IPS-15b (cell line): ENCODE results near the gene PPP1R14D.

Experiments used
- H3K27me3 ChIP-seq: one replicate; pipeline ENCODE4 v1.6.1; 2013; ENCODE audit warnings: low read length; ENCODE audit not compliant: control insufficient read depth, insufficient read depth
- H3K36me3 ChIP-seq: one replicate; pipeline ENCODE4 v1.6.1; 2013; ENCODE audit warnings: low read length; ENCODE audit not compliant: control insufficient read depth, insufficient read depth
- H3K4me1 ChIP-seq: one replicate; pipeline ENCODE4 v1.6.1; 2013; ENCODE audit warnings: mild to moderate bottlenecking, low read length; ENCODE audit not compliant: control insufficient read depth, insufficient read depth
- H3K4me3 ChIP-seq: one replicate; pipeline ENCODE4 v1.5.1; 2013; ENCODE audit warnings: low read depth, low read length
- H3K9ac ChIP-seq: one replicate; pipeline ENCODE4 v1.6.1; 2013; ENCODE audit warnings: low read depth, mild to moderate bottlenecking, low read length
- H3K9me3 ChIP-seq: one replicate; pipeline ENCODE4 v1.6.1; 2013; ENCODE audit warnings: mild to moderate bottlenecking, low read length; ENCODE audit not compliant: control insufficient read depth, insufficient read depth

PPP1R14D gene

DNA sequence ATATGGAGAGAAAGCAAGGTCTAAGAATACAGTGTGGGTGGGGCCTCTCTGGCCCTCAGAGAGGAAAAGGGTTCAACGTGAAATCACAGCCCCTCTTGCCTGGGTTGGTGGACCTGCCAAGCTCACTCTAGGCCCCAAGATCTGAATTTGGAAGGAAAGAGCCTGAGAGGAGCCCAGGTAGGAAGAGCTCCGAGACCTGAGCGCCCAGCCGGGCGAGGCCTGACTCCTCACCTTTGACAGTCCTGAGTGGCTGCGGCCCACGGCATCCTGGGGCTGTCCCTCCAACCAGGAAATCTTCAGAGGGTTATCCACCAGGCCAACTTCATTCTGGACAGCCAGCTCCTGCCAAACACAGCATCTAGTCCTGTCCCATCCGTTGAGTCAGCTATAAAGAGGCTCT, 55.0 kb downstream of the PPP1R14D start:
- no peaks in the 10 kb centered on the region for H3K4me1 ChIP-seq
- peaks cover 39% of the 10 kb centered on the region for H3K36me3 ChIP-seq
- no peaks in the 10 kb centered on the region for H3K27me3 ChIP-seq
- H3K9ac ChIP-seq = no peak overlapping the region
- no peaks in the 10 kb centered on the region for H3K9me3 ChIP-seq
- H3K4me3 ChIP-seq = no peak overlapping the region

DNA sequence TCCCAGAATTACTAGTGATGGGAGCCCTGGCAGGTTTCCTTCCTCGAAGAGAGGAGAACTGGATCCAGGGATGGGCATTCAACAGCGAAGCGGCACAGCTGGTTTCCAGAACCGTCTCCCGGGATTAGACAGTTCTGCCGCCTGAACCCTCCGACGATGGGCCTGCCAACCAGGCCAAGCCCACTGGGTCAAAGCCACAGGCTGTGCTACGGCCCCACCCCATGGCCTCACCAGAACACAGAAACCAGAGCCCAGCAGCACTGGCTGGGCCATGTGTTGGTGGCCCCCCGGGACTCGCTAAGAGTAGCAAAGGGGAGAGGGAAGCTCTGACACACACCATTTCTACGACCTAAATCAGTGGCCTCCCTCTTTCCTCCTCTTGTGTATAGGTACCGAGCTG, 56.5 kb downstream of the PPP1R14D start:
- no peaks in the 10 kb centered on the region for H3K27me3 ChIP-seq

DNA sequence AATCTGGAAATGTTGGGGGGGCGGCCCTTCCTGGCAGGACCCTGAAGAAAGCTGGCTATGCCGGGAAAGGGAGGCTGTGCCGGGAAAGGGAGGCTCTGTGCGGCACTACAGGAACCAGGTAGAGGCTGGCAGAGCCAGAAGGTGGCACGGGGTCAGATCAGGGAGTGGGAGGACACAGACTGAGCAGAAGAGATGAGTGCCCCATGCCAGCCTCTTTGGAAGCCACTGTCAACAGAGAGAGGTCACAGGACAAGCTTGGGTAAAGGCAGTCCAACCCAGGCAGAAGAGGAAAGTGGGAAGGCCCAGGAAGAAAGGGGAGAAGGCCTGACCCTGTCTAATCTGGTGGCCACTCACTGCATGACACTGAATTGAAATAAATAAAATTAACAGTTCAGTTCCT, 57.3 kb downstream of the PPP1R14D start:
- Histone ChIP-seq H3K9me3 (no peaks in the 10 kb centered on the region), H3K4me3 (no peak overlapping the region), H3K4me1 (peaks cover 1% of the 10 kb centered on the region), H3K9ac (no peak overlapping the region), H3K36me3 (peaks cover 40% of the 10 kb centered on the region), H3K27me3 (no peaks in the 10 kb centered on the region)

More for the DNA sequence above, 56.5 kb downstream of the PPP1R14D start:
- Histone ChIP-seq H3K4me3 (no peak overlapping the region), H3K9me3 (no peaks in the 10 kb centered on the region), H3K36me3 (peaks cover 47% of the 10 kb centered on the region), H3K4me1 (no peaks in the 10 kb centered on the region), H3K9ac (no peak overlapping the region)

DNA sequence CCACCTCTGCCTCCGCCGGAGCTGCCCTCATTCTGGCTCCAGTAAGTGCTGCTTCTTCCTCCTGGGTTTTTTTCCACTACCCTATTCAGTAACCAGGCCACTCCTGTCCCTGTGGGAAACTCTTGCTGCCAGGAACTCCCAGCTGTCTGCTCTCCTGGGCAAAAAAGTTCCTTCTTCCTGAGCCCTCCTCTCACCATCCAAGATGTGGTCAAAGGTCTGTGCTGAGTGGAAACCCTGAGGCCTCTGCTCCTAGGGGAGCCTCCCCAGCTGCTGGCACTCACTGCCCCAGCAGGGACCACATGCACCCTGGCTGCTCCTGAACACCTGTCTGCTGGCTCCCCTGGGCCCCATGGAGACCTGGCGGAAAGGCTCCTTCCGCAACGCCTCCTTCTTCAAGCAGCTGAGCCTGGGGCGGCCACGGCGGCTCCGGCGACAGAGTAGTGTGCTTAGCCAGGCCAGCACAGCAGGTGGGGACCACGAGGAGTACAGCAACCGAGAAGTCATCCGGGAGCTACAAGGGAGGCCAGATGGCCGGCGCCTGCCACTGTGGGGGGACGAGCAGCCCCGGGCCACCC, 58.3 kb downstream of the PPP1R14D start:
- Histone ChIP-seq H3K36me3 (peaks cover 32% of the 10 kb centered on the region), H3K4me3 (no peak overlapping the region), H3K4me1 (peaks cover 10% of the 10 kb centered on the region), H3K9me3 (no peaks in the 10 kb centered on the region), H3K9ac (no peak overlapping the region), H3K27me3 (no peaks in the 10 kb centered on the region)

DNA sequence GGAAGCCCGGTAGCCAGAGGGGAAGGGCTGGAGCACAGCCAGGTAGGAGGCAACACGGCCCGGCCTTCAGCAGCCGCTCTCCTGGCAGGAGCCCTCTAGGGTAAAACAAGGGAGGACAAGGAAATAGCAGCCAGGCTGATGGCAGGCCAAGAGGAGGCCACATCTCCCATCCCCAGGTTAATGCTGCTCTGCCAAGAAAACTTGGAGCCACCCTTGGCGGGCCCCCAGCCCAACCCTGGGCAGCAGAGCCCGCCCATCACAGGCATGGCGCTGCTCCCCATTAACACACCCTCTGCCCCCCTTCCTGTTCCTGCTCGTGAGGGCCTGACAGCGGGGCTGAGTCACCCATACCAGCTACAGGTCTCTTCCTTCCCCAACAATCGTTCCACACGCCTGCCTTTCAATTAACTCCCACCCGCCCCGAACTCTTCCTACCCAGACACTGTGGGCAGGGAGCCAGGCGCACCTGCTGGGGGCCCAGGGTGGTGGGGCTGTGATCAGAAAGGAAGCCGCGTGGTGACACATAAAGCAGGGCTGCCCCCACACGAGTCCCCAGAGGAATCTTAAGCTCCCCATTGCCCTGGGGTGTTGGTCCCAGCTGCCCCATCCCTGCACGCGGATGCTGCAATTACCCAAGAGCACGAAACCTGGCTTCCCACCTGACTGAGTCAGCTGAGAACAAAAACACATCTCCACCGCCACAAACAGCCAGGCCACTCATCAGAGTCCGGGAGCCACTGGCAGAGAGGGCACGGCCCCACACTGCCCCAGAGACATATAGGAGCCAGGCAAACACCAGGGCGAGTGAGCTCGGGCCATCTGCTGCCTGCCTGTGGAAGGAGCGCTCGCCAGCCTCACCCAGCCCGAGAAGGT, 59.0 kb downstream of the PPP1R14D start, which contains the start of gene C15orf62:
TSS of gene C15orf62 (plus strand) at position 707 of the 873 bp plus-strand sequence. CDS start 516 bp downstream, outside the sequence.
- peaks cover 24% of the 10 kb centered on the region for H3K36me3 ChIP-seq
- H3K9me3 ChIP-seq = no peaks in the 10 kb centered on the region
- H3K27me3 ChIP-seq = peaks cover under 1% of the 10 kb centered on the region
- H3K9ac ChIP-seq = no peak within 1 kb of the TSS
- no peak within 1 kb of the TSS for H3K4me3 ChIP-seq
- peaks cover 16% of the 10 kb centered on the region for H3K4me1 ChIP-seq

DNA sequence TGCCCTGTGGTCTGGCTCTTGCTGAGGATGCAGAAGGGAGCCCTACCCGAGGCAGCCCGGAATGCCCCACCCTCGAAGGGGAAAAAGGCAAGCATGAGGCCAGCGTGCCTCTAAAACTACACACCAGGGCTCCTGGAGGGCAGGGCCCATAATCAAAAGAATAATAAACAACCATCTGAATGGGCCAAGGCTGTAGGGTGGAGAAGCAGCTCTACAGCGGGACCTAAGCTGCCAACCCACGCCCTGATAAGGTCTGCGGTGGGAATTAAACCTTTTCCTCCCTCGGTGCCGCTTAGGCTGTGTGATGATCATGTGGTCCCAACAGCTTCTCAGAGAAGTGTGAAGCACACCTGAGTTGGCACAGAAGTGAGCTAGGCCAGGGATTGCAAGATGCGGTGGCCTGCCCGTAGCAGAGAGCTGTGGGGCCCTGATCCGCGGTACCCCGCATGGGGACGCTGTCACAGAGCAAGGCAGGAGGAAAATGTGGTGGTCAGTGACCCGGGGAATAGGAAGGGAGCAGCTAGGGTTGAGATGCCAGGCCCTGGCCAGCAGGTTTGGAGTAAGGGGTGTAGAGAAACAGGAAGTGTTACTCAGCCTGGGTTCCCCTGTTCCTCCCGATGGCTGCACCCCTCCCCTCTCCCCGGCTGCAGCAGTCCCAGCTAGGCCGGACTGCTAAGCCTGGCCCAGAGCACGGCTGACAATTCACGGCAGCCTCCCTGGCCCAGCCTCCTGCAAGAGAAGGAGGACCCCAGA, 59.8 kb downstream of the PPP1R14D start:
- Histone ChIP-seq H3K9ac (no peak overlapping the region), H3K9me3 (no peaks in the 10 kb centered on the region), H3K27me3 (peaks cover 2% of the 10 kb centered on the region), H3K36me3 (peaks cover 18% of the 10 kb centered on the region), H3K4me3 (no peak overlapping the region), H3K4me1 (peaks cover 16% of the 10 kb centered on the region)

DNA sequence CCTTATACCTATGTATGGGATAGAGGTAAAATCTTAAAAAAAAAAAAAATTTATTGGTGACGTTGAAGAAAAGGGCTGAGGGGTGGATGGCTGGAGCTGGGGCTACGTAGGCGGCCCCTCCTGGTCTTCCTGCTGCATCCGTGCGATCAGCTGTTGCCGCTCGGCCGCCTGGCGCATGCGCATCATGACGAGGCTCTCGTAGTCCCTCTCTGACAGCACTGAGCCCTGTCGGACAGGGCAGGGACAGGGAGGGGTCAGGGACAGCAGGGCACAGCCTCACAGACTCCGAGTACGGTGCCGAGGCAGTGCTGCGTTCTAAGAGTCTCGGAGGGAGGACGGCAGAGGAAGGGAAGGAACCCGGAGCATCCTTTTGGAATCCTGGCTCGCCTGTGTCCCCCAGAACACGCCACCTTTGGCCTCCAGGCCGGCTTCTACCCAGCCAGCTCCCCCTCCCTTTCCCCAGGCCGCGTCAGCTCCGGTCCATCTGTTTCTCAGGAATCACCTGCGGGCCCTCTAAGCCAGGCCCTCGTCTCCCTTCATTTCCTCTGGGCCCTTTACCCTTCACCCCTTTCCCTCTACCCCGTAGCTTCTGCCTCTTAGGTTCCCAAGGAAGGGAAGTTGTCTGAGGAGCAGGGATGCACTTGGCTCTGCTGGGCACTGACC, 60.5 kb downstream of the PPP1R14D start:
- Histone ChIP-seq H3K36me3 (peaks cover 16% of the 10 kb centered on the region), H3K27me3 (peaks cover 2% of the 10 kb centered on the region)

DNA sequence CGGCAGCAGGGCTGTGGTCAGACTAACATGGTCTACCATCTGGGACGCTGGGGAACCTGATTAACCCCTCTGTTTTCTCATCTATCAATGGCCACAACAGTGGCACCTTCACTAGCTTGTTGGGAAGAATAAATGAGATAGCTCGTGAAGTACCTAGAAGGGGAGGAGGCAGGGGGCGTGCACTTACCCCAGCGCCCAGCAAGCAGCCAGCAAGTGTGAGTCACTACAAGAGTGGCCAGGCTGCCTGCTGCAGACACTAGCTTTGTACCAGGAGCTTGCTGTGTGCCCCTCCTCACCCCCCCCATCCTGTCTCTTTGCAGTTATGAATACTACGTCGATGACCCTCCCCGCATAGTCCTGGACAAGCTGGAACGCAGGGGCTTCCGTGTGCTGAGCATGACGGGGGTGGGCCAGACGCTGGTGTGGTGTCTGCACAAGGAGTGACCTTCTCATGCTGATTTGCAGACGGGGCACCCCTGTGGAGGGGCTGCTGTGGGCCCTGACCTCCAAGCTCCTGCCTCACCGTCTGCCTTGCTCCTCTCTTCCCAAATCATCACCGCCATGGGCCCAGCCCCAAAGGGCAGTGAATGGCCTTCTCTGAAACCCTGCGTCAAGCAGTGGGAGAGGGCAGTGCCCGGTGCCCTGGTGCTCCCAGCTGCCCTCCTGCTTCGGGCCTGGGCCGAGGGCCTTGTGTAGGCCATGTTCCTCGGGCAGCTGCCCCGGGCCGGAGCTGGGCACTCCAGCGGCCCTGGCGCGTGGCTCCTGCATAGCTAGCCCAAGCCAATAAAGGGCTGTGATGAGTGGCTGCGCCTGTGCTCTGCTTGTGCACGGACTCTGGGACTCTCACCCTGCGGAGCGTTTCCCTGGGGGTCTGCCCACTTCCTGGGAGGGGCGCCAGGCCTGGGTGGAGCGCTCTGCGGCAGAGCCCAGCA, 61.3 kb downstream of the PPP1R14D start:
- no peak overlapping the region for H3K4me3 ChIP-seq
- H3K9ac ChIP-seq = no peak overlapping the region
- peaks cover 16% of the 10 kb centered on the region for H3K4me1 ChIP-seq
- H3K27me3 ChIP-seq = peaks cover 2% of the 10 kb centered on the region
- H3K36me3 ChIP-seq = peaks cover 12% of the 10 kb centered on the region
- no peaks in the 10 kb centered on the region for H3K9me3 ChIP-seq

More for the DNA sequence above, 60.5 kb downstream of the PPP1R14D start:
- Histone ChIP-seq H3K9ac (no peak overlapping the region), H3K9me3 (no peaks in the 10 kb centered on the region), H3K4me3 (no peak overlapping the region), H3K4me1 (peaks cover 16% of the 10 kb centered on the region)

DNA sequence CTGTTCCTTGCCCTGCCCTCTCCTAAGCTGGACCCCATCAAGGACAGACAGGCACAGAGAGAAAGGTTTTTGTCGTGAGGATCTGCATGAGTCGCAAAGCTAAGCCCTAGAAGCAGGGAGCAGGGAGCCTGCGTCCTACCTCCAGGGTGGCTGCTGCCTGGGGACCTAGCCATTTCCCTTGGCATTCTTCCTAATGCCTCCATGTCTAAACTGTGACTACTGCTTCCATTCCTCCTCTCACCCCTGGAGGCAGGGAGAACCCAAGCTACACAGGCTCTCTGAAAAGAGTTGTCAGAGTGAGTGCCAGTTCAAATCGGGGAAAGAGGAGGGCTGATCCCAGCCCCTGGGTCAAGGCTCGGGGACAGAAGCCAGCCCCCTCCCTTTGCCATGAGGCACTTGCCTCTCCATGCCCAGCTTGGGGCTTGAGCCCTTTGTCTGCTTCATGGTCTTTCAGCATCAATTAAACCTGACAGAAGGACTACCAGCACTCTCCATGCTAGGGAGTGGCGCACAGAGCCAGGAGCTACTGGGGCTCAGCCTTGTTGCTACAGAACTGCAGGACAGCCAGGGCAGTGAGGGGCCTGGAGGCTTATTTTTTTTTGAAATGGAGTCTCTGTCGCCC, 62.2 kb downstream of the PPP1R14D start:
- Histone ChIP-seq H3K27me3 (peaks cover 2% of the 10 kb centered on the region), H3K4me1 (peaks cover 16% of the 10 kb centered on the region), H3K4me3 (no peak overlapping the region), H3K9me3 (no peaks in the 10 kb centered on the region), H3K36me3 (peaks cover 9% of the 10 kb centered on the region), H3K9ac (no peak overlapping the region)
